ENCODE results near the gene PITPNM1.

DNA sequence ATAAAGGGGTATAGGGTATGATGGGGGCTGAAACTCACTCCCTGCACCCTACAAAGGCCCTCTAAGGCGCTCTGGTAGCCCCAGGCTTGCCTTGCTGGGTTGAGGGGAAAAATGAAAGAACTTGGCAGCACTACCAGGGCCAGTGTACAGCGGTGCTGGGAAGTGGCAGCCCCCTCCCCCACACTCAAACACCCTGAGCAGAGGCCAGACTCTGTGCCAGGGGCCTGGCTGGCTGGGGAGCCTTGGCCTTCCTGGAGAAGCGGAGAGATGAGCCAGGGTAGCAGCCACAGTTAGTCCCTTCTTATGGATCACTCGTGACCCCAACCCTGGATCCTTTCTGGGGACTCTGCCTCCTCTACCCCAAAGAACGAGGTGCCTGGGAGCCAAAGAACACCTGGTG lies 38.8 kb downstream of the PITPNM1 start:
- TF ChIP-seq POLR2AphosphoS5 (IDR thresholded peaks at IDR 0.05; ENCODE audit: borderline replicate concordance, low read depth, low read length) (0 out of 2 replicates have a peak, but pooled peaks have one; percentile 4), EZH2 (IDR thresholded peaks at IDR 0.05) (no peak), FOXP2 (optimal IDR thresholded peaks at IDR 0.05; ENCODE audit: control extremely low read depth, extremely low read length, insufficient read depth) (no peak)

Data from SK-N-MC (cell line).